Hepatocyte (in vitro differentiated cells): ENCODE measurements around the gene RAVER1.

ENCODE experiments used
- EZH2 ChIP-seq: fragments of 200-600 bp; sonication (generic); IDR thresholded peaks from 2 replicates; pipeline ENCODE4 v1.6.1; 2016; ENCODE audit warnings: antibody characterized with exemption, mild to moderate bottlenecking, borderline replicate concordance
- EZH2phosphoT487 ChIP-seq: fragments of 200-600 bp; sonication (generic); IDR thresholded peaks from one replicate; pipeline ENCODE4 v1.6.1; 2018; ENCODE audit warnings: antibody characterized with exemption, mild to moderate bottlenecking, low read depth, moderate library complexity; ENCODE audit not compliant: unreplicated experiment, severe bottlenecking
- TF ChIP-seq, protein P1 (sequence below): fragments of 200-600 bp; sonication (generic); IDR thresholded peaks from 2 replicates; pipeline ENCODE4 v1.5.1; 2016; ENCODE audit warnings: antibody characterized with exemption, mild to moderate bottlenecking; ENCODE audit not compliant: poor library complexity

DNA sequence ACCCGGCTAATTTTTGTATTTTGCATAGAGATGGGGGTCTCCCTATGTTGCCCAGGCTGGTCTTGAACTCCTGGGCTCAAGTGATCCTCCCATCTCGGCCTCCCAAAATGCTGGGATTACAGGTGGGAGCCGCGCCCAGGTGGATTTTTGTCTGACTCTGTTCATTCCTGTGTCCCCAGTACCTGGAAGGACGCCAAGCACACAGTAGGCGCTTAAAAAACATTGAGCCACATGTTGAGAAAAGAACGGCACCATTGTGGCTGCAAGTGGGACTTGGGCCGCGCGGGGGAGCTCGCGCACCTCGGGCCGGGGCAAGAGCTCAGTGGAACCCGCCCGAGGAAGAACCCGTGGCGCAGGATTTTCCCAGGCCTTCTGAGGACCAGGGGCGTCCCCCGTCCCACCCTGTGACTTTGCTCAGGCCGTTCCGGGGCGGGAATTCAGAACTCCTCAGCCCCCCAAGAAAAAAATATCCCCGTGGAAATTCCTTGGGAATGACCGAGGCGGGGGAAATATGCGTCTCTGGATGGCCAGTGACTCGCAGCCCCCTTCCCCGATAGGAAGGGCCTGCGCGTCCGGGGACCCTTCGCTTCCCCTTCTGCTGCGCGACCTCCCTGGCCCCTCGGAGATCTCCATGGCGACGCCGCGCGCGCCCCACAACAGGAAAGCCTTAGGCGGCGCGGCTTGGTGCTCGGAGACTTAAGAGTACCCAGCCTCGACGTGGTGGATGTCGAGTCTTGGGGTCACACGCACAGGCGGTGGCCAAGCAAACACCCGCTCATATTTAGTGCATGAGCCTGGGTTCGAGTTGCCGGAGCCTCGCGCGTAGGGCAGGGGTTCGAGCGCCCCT is 63.8 kb downstream of the RAVER1 start:
- TF ChIP-seq, protein P1, sequence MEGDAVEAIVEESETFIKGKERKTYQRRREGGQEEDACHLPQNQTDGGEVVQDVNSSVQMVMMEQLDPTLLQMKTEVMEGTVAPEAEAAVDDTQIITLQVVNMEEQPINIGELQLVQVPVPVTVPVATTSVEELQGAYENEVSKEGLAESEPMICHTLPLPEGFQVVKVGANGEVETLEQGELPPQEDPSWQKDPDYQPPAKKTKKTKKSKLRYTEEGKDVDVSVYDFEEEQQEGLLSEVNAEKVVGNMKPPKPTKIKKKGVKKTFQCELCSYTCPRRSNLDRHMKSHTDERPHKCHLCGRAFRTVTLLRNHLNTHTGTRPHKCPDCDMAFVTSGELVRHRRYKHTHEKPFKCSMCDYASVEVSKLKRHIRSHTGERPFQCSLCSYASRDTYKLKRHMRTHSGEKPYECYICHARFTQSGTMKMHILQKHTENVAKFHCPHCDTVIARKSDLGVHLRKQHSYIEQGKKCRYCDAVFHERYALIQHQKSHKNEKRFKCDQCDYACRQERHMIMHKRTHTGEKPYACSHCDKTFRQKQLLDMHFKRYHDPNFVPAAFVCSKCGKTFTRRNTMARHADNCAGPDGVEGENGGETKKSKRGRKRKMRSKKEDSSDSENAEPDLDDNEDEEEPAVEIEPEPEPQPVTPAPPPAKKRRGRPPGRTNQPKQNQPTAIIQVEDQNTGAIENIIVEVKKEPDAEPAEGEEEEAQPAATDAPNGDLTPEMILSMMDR = peak; percentile 93
- TF ChIP-seq EZH2 (peak; percentile 54), EZH2phosphoT487 (no peak)
